MG63 (cell line): ENCODE data around the gene TSC22D2. TPM values are rescaled to one million over a fixed set of nuclear protein-coding genes. Genes with fewer than 3 reads are reported as not detected.

Source experiments
- total RNA-seq: library from RNA; depleted of rRNA; stranded (reverse); fragments of >200 nt; shearing (Covaris generic); gene quantifications from 2 replicates; pipeline ENCODE4 v1.2.3, GENCODE V29; 2014; ENCODE audit warnings: low replicate concordance; rRNA removed

TSC22D2 gene
- total RNA-seq, 1 experiment from 2014 or later: 6.3 TPM

Other genes with a start within 250 kb of the TSC22D2 start
- gene SERP1, start 138.2 kb downstream of the TSC22D2 start, total RNA-seq: 160 and 180 TPM in 2 replicates
- 208 and 305 TPM in 2 replicates for gene EIF2A, start 138.5 kb downstream of the TSC22D2 start, total RNA-seq
- 123 and 174 TPM in 2 replicates for gene SELENOT, start 195.0 kb downstream of the TSC22D2 start, total RNA-seq